Uterus (tissue), 2 donors: ENCODE results near the gene SETMAR.

Experiments used
- POLR2A ChIP-seq, 2 donors: fragments of 450-650 bp; IDR thresholded peaks; one replicate each; pipeline ENCODE4 v1.6.1; 2016; ENCODE audit warnings: antibody characterized with exemption in 2 of 2, mild to moderate bottlenecking in 1 of 2, moderate library complexity in 1 of 2
- TF ChIP-seq, protein P1 (sequence below), 4 experiments: fragments of 200-600 bp in 2 of 4; fragments of 450-650 bp in 2 of 4; sonication (generic) in 2 of 4; IDR thresholded peaks; one replicate each; pipeline ENCODE4 v1.5.1; 2016 to 2019; ENCODE audit warnings: antibody characterized with exemption in 4 of 4, mild to moderate bottlenecking in 2 of 4, moderate library complexity in 1 of 4

DNA sequence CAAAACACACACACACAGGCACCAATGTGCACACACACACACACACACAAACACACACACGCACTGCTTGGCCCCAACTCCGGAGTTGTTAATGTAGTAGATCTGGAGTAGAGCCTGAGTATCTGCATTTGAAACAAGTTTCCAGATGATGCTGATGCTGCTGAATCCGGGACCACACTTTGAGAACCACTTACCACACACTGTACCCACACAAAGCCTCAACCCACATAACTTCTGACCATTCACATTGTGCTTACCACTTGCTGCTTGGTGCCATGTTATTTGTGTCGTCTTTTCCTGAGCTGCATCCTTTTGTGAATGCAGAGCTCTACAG, 36.9 kb downstream of the SETMAR start:
- TF ChIP-seq, protein P1, sequence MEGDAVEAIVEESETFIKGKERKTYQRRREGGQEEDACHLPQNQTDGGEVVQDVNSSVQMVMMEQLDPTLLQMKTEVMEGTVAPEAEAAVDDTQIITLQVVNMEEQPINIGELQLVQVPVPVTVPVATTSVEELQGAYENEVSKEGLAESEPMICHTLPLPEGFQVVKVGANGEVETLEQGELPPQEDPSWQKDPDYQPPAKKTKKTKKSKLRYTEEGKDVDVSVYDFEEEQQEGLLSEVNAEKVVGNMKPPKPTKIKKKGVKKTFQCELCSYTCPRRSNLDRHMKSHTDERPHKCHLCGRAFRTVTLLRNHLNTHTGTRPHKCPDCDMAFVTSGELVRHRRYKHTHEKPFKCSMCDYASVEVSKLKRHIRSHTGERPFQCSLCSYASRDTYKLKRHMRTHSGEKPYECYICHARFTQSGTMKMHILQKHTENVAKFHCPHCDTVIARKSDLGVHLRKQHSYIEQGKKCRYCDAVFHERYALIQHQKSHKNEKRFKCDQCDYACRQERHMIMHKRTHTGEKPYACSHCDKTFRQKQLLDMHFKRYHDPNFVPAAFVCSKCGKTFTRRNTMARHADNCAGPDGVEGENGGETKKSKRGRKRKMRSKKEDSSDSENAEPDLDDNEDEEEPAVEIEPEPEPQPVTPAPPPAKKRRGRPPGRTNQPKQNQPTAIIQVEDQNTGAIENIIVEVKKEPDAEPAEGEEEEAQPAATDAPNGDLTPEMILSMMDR (IDR thresholded peaks at IDR 0.05), result no peak
- no peak for TF ChIP-seq POLR2A (IDR thresholded peaks at IDR 0.05)
